GM04503 (cell line): Measurements from ENCODE around the gene EPHA6.
"Not testable (repeated sequence)": the region's sequence is repeated elsewhere in the genome, so short reads cannot be mapped to it uniquely, and the experiment has no call there.

Source experiments
- DNase-seq: peaks from one replicate; pipeline ENCODE4 v3.0.0-alpha.2; 2012; ENCODE audit warnings: low read depth

Gene EPHA6

DNA sequence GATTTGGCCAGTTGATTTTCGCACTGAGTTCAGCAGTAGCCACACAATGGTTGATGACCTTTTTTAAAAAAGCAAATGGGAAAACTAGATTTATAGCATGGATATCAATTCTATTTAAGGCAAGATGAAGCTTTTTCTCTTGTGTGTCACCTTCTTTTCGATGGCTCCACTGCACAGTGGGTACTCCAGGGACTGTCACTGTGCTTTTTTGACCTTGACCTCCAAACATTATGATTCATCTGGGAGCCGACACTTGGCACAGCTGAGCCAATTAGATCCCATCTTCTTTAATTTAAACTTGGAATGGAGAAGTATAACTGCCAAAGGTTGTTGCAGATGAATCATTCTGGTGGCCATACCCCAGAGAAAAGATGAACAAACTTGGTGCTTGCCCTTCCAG is 367.3 kb downstream of the EPHA6 start:
- DNase-seq, result no peak

GRCh38 chr3:97187771-97188170 is 373.4 kb downstream of the EPHA6 start:
- no peak for DNase-seq

DNA sequence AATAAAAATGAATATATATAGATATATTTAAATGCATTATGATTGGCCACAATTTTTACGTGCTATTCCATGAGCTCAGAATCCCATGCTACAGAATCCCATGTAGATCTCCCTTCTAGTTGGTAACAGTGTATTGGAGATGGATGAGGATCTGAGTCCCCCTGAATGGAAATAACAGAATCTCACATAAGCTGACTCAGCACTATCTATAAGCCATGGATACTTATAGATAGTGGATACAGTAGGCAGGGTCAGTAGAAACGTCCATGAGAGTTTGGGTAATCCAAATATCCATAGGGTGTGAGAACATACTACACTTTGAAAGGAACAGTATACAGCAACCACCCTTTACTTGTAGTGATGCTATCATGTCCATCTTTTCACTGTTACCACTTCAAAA is 375.4 kb downstream of the EPHA6 start:
- no peak for DNase-seq

DNA sequence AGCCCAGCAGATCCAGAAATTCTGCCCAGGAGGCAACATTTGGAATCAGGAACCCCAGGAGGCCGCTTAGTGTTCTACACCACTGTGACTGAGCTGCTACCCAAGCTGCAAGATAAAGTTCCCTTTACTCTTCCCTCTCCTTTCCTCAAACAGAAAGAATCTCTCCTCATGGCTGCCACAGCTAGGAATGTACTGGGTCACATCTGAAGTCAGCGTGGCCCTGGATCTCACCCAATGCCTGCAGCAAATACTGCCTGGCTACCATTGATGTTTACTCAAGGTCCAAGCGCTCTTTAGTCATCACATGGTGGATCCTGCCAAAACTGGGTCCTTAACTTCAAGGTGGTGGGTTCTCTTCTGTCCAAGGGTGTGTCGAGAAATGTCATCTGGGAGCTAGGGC is 382.7 kb downstream of the EPHA6 start:
- no peak for DNase-seq

DNA sequence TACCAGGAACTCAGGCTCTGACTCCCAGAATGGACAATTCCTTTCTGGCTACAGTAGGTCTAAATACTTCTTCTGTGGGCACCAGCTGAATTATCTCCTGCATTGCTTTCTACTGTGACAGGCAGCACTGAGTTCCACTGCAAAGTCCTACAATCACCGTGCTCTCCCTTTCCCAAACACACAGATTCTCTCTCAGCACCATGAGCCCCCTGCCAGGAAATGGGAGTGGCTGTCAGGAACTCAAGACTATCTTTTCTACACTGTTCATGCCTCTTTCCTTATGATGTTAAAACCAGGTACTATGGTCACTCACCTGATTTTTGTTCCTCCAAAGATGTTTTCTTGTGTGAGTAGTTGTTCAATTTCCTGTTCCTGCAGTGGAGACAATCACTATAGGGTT is 383.4 kb downstream of the EPHA6 start:
- no peak for DNase-seq

DNA sequence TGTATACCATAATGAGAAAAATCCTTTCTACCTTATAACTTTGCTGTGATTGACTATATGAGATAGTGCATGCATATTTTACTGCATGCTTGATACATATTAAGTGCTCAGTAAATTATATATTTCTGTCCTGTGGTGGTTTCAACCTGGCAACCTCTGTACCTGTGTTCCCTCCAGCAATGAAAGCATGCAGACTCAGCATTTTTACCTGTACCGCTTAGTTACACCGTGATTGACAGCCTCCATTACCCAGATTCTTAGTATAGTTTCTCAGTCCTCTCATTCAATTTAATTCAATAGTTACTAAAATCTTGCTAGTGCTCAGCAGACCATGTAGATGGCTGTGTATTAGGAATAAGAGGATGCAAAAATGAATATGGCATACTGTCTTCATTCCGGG is 386.0 kb downstream of the EPHA6 start:
- no peak for DNase-seq

GRCh38 chr3:97201814-97202213 is 387.4 kb downstream of the EPHA6 start:
- no peak for DNase-seq

GRCh38 chr3:97228966-97229365 is 414.6 kb downstream of the EPHA6 start:
- no peak for DNase-seq

GRCh38 chr3:97230486-97230885 is 416.1 kb downstream of the EPHA6 start:
- DNase-seq, result no peak

- DNase-seq, result no peak
Observed at GRCh38 chr3:97232393-97233034, 418.1 kb downstream of the EPHA6 start.

DNA sequence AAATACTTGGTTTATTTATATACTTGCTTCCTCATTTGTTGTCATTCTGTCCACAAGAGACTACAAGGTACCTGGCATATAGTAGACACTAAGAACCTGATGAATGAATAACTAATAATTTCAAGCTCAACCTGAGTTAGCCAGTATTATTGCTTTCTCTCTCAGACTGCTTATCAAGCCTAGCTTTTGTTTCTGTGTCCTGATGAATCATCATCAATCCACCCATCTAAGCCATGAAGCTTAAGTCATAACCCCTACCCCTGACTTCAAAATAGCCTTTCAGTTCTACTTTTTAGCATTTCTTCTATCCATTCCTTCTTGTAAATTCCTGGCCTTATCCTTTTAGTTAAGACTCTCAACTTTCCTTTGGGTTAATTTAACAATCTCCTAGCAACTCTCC is 420.8 kb downstream of the EPHA6 start:
- DNase-seq, result no peak

GRCh38 chr3:97235611-97236315 is 421.4 kb downstream of the EPHA6 start:
- no peak for DNase-seq

- DNase-seq, result no peak
Observed at GRCh38 chr3:97241417-97241816, 427.0 kb downstream of the EPHA6 start.

GRCh38 chr3:97245201-97245910 is 431.0 kb downstream of the EPHA6 start:
- no peak for DNase-seq

- DNase-seq, result no peak
Observed at GRCh38 chr3:97256060-97256459, 441.7 kb downstream of the EPHA6 start.

- DNase-seq, result no peak
Observed at GRCh38 chr3:97257942-97258697, 443.7 kb downstream of the EPHA6 start.

- DNase-seq, result no peak
Observed at GRCh38 chr3:97259263-97259662, 444.9 kb downstream of the EPHA6 start.

GRCh38 chr3:97264180-97264579 is 449.8 kb downstream of the EPHA6 start:
- DNase-seq, result no peak

GRCh38 chr3:97265237-97266005 is 451.0 kb downstream of the EPHA6 start:
- no peak for DNase-seq

DNA sequence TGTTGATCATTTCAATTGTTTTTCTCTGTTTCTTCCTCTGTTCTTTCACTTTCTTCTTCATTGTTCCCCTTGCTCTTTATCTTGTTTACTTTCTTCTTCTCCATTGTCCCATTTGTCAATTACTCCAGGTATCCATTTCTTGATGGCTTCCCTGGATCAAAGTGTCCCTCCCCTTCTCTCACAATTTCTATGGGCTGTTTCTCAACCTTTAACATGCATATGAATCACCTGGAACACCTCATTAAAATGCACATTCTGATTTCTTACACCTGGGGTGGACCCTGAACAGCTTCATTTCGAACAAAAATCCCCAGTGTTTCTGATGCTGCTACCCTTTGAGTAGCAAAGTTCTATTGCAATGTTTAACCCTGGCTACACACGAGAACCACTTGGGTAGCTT is 454.8 kb downstream of the EPHA6 start:
- DNase-seq, result no peak

- DNase-seq, result not testable (repeated sequence)
Observed at GRCh38 chr3:97276879-97277550, 462.6 kb downstream of the EPHA6 start.
